HG03095 (cell line): ENCODE measurements around the gene KRTAP4-5.
"Not testable (repeated sequence)": the region's sequence is repeated elsewhere in the genome, so short reads cannot be mapped to it uniquely, and the experiment has no call there.

ENCODE experiments used
- ATAC-seq: cut with Tn5 transposase; IDR thresholded peaks from one replicate; pipeline ENCODE4 v1.9.1; 2021; ENCODE audit warnings: moderate library complexity; ENCODE audit not compliant: unreplicated experiment

The KRTAP4-5 gene

DNA sequence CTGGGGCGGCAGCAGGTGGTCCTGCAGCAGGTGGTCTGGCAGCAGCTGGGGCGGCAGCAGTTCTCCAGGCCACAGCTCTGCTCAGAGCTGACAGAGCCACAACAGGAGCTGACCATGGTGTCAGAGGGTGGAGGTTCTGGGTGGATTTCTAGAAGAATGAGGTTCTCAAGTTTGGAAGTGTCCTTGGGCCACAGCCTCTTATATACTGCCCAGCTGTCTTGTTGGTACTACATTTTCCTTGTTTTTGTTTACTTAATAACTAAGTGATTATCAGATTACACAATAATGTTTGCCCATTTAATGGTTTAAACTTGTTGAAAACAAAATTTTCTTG lies at the start of gene KRTAP4-5:
Gene KRTAP4-5 (minus strand): TSS at position 174 of the 334 bp plus-strand sequence. CDS start 58 bp downstream, at position 116.
- no peak for ATAC-seq

DNA sequence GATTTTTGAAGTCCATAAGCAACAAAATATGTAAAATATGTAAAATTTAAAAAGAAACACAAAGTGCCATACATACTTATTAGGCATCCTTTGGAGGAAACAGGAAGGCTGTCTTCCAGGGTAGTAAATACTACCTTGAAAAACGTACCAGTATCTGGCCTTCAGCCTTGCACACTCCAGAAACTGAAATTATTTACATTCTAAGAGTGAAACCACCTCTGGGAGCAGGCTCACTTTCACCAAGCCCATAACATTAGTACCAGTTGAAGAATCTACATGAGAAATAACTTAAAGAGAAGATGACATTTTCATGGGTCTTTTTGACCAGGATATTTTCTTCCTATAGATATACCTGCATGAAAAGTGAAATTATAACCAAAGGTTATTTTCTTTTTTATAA lies 46.4 kb upstream of the KRTAP4-5 start:
- no peak for ATAC-seq

DNA sequence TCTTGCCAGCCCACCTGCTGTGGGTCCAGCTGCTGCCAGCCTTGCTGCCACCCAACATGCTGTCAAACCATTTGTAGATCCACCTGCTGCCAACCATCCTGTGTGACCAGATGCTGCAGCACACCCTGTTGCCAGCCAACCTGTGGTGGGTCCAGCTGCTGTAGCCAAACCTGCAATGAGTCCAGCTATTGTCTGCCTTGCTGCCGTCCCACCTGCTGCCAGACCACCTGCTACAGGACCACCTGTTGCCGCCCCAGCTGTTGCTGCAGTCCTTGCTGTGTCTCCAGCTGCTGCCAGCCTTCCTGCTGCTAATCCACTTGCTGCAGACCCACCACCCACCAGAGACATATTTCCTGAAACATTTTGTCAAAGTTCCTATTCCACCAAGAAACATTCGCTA lies 40.7 kb upstream of the KRTAP4-5 start:
- no peak for ATAC-seq

DNA sequence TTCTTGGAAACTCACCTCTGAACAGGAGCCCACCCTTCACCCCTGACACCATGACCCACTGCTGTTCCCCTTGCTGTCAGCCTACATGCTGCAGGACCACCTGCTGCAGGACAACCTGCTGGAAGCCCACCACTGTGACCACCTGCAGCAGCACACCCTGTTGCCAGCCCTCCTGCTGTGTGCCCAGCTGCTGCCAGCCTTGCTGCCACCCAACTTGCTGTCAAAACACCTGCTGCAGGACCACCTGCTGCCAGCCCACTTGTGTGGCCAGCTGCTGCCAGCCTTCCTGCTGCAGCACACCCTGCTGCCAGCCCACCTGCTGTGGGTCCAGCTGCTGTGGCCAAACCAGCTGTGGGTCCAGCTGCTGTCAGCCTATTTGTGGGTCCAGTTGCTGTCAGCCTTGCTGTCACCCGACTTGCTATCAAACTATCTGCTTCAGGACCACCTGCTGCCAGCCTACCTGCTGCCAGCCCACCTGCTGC lies 40.3 kb upstream of the KRTAP4-5 start, which contains the start of gene KRTAP9-1:
Gene KRTAP9-1 (plus strand): TSS at position 51 of the 482 bp plus-strand sequence. CDS start 0 bp downstream, at position 51.
- ATAC-seq: not testable (repeated sequence)

DNA sequence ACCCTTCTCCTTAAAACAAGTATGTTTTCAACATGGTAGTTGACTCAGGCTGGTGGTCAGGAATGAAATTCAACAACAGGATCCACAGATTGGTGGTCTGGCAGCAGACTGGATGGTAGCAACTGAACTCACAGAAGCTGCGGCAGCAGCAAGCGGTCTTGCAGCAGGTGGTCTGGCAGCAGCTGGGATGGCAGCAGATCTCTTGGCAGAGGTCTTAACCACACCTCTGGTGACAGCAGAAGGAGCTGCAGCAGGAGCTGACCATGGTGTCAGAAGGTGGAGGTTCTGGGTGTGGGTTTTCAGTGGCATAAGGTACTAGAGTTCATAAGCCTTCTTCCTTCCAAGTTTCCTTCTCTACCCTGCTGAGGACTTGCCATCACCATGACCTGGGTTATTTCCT lies 37.2 kb upstream of the KRTAP4-5 start:
- ATAC-seq: no peak

DNA sequence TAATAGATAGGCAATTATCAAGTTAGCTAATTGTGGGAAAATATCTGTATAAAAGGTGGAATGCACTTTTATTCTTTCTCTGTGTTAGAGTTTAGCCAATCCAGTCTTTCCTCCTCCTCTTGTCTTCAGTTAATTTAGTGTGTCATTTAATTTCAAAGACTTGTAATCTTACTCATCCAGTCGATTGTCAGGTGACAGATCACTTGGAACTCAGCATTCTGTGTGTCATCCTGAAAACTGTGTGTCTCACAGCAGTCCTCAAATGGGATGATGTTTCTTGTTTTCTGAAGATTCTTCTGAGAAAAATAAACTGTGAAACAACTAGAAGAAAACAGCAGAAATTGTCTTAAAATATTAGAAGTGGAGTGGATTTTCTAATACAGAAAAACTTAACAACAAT lies 35.4 kb upstream of the KRTAP4-5 start:
- ATAC-seq: no peak

DNA sequence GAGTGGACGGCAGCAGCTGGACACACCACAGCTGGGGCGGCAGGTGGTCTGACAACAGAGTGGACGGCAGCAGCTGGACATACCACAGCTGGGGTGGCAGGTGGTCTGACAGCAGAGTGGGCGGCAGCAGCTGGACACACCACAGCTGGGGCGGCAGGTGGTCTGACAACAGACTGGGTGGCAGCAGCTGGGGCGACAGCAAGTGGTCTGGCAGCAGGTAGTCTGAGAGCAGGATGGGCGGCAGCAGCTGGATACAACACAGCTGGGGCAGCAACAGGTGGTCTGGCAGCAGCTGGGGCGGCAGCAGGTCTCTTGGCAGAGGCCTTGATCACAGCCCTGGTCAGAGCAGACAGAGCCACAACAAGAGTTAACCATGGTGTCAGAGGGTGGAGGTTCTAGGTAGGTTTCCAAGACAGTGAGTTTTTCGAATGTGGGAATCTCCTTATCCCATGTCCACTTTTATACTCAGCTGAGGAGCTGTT lies 34.9 kb upstream of the KRTAP4-5 start, which contains the start of gene KRTAP4-1:
Gene KRTAP4-1 (minus strand): TSS at position 432 of the 482 bp plus-strand sequence. CDS start 57 bp downstream, at position 375.
- no peak for ATAC-seq

DNA sequence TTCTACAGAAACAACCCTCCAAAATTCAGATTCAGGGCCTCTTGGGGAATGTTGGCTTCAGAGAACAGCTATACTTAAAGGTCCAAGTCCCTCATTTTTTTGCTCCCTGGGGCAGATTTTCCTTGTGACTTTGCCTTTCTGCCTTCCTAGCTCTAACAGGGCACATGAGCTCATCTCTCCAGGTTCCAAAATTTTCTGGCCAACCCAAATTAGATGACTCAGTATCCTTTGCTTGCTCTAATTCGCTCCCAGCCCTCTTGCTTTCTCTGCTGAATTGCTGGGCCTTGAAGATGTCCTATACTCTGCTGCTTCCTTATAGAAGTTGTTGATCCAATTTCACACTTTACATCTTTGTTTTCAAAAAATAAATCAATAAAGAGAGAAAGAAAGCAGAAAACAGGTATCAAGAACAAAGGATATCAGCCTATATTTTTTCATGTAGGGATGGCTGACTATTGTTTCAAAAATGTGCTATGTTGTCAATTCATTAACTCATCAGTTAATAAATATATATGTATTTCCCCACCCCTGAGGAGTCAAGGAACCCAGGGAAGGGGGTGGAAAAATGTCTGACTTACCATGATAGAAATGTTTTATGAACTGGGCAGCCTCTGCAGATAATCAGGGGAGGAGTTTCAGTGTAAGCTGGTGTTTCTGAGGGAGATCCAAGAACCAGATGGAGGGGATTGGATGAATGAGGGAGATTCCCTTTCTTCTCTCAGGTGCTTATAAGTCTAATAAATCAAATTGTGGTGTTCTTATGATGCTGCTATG lies 29.4 kb upstream of the KRTAP4-5 start:
- ATAC-seq: no peak

DNA sequence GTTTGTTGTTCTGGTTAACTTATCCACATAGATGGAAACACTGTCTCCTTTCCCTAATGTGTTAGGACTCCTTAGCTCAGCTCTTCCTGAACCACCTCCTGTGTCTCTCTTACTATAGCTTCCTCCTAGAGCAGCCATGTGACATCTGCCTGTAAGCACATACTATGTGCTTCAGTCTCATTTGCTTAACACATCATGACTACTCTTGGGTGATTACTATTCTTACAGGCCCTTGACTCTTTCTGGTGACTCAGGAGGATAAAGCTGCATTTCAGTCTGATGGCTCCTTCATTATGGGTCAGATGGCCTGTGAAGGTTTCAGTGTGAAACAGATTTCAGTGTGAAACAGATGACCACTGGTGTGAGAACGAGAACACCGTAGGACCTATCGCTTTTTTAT lies 28.7 kb upstream of the KRTAP4-5 start:
- no peak for ATAC-seq

DNA sequence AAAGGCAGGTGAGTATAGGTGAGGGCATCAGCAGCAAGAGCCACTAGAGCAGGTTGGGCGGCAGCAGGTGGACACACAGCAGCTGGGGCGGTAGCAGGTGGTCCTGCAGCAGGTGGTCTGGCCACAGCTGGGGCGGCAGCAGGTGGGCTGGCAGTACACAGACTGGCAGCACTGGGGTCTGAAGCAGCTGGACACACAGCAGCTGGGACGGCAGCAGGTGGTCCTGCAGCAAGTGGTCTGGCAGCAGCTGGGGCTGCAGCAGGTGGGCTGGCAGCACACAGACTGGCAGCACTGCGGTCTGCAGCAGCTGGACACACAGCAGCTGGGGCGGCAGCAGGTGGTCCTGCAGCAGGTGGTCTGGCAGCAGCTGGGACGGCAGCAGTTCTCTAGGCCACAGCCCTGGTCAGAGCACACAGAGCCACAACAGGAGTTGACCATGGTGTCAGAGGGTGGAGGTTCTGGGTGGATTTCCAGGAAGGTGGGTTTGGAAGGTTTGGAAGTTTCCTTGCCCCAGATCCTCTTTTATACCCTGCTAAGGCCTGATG lies 28.2 kb upstream of the KRTAP4-5 start, which contains the start of gene KRTAP4-2:
Gene KRTAP4-2 (minus strand): TSS at position 495 of the 545 bp plus-strand sequence. CDS start 57 bp downstream, at position 438.
- ATAC-seq: no peak

DNA sequence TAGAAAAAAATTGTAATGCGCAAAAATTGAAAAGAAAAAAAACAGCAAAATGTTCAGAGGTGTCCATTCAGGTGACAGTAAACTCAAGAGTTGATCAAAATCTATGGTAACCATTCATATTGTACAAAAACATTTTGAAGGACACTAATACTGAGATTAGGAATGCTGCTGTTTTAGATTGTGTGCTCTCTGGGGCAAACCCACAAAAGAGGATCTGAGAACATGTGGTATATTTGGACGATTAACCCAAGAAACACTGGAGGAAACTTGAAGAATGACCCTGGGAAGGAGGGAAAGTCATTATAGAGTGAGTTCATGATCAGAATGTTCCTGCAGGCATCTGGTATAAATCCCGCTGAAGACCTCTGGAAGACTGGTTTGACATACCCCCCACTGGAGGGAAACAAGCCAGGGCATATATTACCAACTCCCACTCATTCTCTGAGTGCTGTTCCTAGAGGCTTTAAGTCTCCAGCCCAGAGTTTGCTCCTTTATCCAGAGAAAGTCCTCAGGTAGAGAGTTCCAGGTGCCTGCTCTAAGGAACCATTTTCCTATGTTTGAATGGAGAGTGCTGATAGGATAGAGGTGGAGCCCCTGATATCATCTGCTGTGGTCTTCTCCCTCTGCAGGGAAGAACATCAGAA lies 27.2 kb upstream of the KRTAP4-5 start:
- ATAC-seq: no peak

DNA sequence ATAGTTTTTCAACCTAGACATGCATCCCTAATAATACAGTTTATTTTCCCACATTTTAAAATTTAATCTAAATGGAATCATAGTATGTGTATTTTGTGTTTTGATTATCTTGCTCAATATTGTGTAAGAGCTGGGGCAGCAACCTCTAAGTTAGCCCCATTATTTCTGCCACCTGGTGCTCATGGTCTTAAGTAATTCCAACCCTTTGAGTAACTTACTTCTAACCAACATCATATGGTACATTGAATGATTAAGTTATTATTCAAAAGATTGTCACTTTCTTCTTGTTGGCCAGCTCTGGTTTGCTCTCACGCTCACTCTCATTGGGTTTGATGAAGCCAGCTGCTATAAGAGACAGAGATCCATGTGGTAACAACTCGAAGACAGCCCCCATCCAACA lies 22.3 kb upstream of the KRTAP4-5 start:
- ATAC-seq: no peak

DNA sequence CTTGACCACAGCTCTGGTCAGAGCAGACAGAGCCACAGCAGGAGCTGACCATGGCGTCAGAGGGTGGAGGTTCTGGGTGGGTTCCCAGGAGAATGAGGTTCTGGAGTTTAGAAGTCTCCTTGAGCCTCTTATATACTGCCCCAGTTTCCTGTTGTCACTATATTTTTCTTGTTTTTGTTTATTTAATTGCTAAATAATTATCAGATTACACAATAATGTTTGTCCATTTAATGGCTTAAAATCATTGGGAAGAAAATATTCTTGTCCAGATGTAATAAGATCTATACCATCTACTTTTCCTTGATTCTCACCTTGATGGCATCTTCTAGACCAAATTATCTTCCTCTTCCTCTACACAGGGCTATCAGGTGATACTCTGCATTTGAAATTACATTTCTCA lies 18.5 kb upstream of the KRTAP4-5 start, which contains the start of gene KRTAP4-3:
Gene KRTAP4-3 (minus strand): TSS at position 101 of the 400 bp plus-strand sequence. CDS start 49 bp downstream, at position 52.
- no peak for ATAC-seq

DNA sequence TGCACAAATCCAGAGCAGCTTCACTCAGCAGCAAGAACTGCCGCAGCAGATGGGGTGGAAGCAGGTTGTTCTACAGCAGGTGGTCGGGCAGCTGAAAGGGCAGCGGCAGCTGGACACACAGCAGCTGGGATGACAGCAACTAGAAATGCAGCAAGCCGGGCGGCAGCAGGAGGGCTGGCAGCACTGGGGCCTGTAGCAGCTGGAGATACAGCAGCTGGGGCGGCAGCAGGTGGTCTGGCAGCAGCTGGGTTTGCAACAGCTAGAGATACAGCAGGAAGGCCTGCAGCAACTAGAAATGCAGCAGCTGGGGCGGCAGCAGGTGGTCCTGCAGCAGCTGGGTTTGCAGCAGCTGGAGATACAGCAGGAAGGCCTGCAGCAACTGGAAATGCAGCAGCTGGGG lies 17.9 kb upstream of the KRTAP4-5 start:
- ATAC-seq: no peak

DNA sequence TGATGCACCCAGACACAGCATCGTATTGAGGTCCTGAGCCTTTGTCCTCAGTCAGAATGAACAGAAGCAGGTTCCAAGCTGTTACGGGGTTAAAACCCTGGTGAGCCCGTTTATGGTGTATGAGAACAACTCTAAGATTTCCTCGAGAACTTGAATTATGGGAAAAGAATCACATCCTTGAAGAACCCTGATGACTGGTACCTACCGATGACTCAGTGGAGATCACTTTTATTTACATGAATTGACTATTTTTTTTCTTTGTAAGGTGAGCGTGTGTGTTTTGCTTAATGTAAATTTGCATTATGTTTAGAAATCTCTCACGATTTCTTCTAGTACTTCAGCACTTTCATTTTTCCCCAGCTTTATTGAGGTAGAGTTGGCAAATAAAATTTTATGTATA lies 14.2 kb upstream of the KRTAP4-5 start:
- no peak for ATAC-seq

DNA sequence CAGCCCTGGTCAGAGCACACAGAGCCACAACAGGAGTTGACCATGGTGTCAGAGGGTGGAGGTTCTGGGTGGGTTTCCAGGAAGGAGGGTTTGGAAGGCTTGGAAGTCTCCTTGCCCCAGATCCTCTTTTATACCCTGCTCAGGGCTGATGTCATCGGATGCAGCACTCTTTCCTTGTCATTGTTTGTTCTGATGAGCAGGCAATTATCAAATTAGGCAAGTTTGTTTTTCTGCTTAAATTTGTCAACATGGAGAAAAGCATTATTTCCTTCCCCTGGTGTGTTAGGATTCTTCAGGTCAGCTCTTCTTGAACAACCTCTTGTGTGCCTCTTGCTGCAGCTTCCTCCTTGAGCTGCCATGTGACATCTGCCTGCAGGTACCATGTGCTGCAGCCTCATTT lies 11.0 kb upstream of the KRTAP4-5 start, which contains the start of gene KRTAP4-4:
Gene KRTAP4-4 (minus strand): TSS at position 101 of the 400 bp plus-strand sequence. CDS start 57 bp downstream, at position 44.
- ATAC-seq: no peak

DNA sequence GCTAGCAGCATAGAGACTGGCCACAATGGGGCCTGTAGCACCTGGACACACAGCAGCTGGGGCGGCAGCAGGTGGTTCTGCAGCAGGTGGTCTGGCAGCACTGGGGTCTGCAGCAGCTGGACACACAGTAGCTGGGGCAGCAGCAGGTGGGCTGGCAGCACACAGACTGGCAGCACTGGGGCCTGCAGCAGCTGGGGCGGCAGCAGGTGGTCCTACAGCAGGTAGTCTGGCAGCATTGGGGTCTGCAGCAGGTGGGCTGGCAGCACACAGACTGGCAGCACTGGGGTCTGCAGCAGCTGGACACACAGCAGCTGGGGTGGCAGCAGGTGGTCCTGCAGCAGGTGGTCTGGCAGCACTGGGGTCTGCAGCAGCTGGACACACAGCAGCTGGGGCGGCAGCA lies 10.6 kb upstream of the KRTAP4-5 start:
- ATAC-seq: not testable (repeated sequence)

DNA sequence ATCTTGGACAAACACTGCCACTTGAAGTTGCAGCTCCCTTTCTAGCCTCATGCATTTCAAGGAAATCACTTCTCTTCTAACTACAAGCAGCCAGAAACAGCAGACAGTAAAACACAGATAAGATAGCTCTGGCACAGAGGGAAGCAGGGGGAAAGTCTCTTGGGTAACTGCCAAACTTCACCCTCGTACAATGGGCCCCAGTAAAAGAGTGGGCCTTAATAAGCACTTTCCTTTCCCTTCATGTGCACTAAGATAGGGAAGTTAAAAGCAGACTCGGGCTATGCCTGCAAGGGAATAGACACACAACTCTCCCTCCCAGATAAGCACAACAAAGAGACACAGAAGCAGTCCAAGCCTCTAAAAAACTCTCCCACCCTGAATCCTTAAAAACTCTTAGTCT lies 4.2 kb upstream of the KRTAP4-5 start:
- ATAC-seq: no peak

DNA sequence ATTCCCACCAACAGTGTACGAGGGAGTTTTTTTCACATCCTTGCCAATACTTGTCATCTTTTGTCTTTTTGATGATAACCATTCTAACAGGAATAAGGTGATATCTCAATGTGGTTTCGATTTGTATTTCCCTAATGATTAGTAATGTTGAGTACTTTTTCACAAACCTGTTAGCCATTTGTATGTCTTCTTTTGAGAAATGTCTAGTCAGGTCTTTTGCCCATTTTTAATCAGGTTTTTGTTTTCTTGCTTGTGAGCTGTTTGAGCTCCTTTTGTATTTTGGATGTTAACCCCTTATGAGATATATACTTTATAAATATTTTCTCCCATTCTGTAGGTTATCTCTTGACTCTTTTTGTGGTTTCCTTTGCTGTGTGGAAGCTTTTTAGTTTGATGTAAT lies 1.9 kb upstream of the KRTAP4-5 start:
- ATAC-seq: no peak

DNA sequence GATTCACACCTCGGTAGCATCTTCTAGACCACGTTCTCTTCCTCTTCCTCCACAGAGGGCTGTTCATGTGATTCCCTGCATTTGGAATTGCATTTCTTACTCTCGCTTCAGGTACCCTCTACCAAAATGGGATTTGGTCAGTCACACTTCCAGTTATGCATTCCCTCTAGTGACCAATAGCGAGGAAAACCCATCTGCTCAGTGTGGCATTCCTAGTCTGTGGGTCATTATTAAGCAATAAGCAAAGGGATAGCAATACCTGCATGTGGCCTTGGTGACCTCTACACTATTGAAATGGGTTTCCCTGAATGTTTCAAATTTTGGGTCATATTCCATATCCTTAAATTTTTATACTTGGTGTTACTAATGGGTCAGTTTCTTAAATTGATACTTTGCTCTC lies 401 bp upstream of the KRTAP4-5 start:
- ATAC-seq: no peak

DNA sequence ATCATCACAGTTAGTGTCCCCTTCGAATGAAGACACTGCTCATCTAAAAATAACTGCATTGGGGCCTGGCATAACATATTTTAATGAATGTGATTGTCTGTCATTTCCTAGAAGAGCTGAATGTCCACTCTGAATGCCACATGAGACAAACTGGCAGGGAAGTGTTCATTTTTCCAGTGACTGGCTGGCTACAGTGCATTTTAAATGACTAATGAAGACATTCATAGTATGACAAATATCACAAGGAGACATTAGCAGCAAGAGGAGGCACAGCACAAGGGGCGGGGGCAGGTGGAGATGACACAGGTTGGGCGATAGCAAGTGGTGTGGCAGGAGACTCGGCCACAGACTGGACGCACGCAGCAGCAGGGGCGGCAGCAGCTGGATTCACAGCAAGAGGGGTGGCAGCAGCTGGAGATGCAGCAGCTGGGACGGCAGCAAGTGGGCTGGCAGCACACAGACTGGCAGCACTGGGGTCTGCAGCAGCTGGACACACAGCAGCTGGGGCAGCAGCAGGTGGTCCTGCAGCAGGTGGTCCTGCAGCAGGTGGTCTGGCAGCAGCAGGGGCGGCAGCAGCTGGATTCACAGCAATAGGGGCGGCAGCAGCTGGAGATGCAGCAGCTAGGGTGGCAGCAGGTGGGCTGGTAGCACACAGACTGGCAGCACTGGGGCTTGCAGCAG lies 514 bp downstream of the KRTAP4-5 start:
- not testable (repeated sequence) for ATAC-seq
